ENCODE results near the gene MAD1L1.
"Not testable (repeated sequence)": the region's sequence is repeated elsewhere in the genome, so short reads cannot be mapped to it uniquely, and the experiment has no call there.

The MAD1L1 gene

GRCh38 chr7:2163600-2164555 lies 68.9 kb downstream of the MAD1L1 start:
- no peak for TF ChIP-seq CTCF (conservative IDR thresholded peaks at IDR 0.05)
- no peak for TF ChIP-seq ZFX (IDR thresholded peaks at IDR 0.05)
- H3K27ac ChIP-seq: no peak overlapping the region

DNA sequence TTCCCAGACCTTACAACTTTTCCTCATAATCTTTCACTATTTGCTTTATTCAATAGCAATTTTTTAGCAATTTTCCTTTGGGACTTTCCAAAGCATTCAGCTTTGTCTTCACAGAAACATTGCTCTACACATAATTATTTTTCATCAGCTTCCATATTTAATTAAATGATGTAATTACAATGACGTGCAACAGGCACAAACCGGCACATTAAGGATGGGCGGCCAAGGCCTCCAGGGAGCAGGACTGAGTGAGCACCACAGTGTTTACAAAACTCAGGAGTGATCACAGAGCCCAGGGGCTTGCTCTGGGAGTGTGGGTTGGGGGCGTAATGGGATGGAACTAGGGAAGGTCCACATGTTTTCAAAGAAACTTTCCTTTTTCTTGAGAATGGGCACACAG lies 69.8 kb downstream of the MAD1L1 start:
- TF ChIP-seq ZFX (IDR thresholded peaks at IDR 0.05): no peak
- TF ChIP-seq CTCF (conservative IDR thresholded peaks at IDR 0.05): no peak
- no peak overlapping the region for H3K27ac ChIP-seq

GRCh38 chr7:2162004-2162902 lies 70.5 kb downstream of the MAD1L1 start:
- H3K27ac ChIP-seq: not testable (repeated sequence)

GRCh38 chr7:2159176-2159520 lies 73.6 kb downstream of the MAD1L1 start:
- TF ChIP-seq CTCF (conservative IDR thresholded peaks at IDR 0.05) (no peak), ZFX (IDR thresholded peaks at IDR 0.05) (no peak)
- no peak overlapping the region for H3K27ac ChIP-seq

DNA sequence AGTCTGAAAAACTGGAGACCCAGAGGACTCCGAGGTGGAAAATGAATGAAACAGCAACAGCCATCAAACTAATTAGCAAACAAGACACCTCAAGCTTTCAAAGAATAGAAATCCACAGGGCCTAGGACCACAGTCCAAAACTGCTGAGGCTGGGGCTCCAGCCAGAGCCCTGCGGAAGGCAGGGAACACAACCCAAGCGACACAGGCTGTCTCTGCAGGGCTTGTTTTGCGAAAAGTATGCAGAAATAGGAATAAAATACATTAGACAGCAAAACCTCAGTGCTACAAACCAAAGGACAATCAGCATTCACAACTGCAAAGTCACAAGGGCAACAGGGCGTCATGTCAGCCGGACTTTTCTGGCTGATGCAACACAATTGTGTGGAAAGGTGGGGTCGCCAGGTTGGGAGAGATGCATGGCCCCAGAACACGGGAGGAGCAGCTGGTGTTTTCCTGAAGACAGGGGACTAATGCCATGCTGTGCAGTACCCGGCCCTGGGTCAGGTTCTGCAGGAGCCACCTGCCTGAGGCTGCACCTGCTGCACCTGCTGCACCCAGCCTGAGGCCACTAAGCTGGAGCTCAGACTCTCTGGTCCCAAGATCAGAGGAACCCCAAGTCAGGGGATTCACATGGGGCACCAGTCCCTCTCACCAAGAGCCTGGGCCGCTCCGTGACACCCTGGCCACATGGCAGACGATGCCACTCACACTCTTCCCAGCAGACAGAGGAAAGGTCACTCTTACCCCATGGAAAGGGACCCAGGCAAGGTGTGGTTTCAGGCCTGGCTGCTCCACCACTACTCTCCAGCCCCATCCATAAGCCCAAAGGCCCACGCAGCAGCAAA lies 74.2 kb downstream of the MAD1L1 start:
- no peak overlapping the region for H3K27ac ChIP-seq
- TF ChIP-seq ZFX (IDR thresholded peaks at IDR 0.05): no peak
- no peak for TF ChIP-seq CTCF (conservative IDR thresholded peaks at IDR 0.05)

GRCh38 chr7:2157473-2158279 lies 75.1 kb downstream of the MAD1L1 start:
- peak overlapping the region; percentile 5; the same call in 1 of the 2 replicates for H3K27ac ChIP-seq
- TF ChIP-seq ZFX (IDR thresholded peaks at IDR 0.05) (no peak), CTCF (conservative IDR thresholded peaks at IDR 0.05) (no peak)

Data from C4-2B (cell line).